HG03439 (cell line): ENCODE measurements around the gene RNF168.
"Not testable (repeated sequence)": the region's sequence is repeated elsewhere in the genome, so short reads cannot be mapped to it uniquely, and the experiment has no call there.

Experiments
- ATAC-seq: cut with Tn5 transposase; IDR thresholded peaks from one replicate; pipeline ENCODE4 v1.9.1; 2021; ENCODE audit warnings: mild to moderate bottlenecking, moderate library complexity; ENCODE audit not compliant: unreplicated experiment

RNF168 gene

DNA sequence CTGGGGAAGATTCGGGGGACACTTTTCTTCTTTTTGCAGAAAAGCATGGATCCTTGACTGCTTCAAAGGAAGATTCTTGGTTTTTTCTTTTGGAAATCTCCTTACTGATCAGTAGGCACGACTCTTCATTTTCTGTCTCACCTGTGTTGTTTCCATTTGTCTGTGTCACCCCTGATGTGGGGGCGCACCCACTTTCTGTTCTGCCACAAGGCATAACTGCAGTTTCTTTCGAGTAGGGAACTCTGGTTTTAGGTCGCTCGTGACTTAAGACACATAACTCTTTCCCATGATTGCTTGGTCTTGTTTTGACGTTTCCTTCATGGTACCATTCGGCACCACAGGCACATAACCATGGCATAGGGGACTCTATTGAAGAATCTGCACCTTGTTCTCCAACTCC lies 31.3 kb downstream of the RNF168 start:
- no peak for ATAC-seq

DNA sequence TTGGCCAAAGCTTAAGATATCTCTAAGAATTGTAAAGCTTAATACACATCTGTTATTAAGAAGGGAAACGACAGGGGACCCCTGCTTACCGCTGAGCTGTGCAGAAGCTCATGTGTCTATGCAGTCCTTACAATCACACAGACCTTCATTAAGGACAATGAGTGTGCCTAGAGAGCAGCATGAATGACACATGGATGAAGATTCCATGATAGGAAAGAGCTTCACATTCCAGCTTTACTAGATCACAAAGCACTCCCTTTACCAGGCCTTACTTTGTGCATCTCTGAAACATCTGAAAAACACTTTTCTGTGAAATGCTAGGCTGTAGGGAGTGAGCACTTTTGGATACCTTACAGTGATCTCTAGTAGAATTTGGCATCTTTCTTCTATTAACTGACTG lies 32.0 kb downstream of the RNF168 start:
- ATAC-seq, result no peak

DNA sequence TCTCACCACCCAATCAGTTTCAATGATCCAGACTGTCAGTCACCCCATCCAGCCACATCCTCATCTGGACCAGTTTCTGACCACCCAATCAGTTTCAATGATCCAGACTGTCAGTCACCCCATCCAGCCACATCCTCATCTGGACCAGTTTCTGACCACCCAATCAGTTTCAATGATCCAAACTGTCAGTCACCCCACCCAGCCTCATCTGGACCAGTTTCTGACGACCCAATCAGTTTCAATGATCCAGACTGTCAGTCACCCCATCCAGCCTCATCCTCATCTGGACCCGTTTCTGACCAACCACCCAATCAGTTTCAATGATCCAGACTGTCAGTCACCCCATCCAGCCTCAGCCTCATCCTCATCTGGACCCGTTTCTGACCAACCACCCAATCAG lies 33.4 kb downstream of the RNF168 start:
- ATAC-seq, result not testable (repeated sequence)

DNA sequence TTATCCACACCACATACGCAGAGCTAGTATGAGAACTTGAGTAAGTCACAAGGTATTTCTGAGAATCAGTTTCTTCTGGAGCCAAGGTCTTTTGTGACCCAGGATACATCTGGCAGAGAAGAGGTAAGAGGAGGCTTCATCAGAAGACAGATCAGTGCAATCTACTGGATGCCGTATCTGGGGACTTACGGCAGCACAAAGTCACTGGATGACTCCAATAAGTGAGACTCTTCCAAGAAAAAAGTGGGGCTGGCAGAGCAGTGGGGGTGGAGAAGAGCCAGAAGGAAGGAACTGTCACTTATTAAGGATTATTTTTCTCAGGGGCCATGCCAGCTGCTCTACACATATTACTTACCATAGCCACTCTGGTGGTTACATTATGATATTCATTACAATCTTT lies 39.8 kb downstream of the RNF168 start:
- no peak for ATAC-seq

DNA sequence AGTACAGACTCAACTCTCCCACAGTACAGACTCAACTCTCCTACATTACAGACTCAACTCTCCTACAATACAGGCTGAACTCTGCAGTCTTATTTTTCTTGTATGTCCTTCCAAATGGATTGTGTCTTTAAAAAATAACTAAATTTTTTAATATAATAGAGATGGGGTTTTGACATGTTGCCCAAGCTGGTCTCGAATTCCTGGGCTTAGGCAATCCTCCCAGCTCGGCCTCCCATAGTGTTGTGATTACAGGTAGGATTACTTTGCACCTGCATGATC lies 40.2 kb downstream of the RNF168 start:
- ATAC-seq, result no peak

DNA sequence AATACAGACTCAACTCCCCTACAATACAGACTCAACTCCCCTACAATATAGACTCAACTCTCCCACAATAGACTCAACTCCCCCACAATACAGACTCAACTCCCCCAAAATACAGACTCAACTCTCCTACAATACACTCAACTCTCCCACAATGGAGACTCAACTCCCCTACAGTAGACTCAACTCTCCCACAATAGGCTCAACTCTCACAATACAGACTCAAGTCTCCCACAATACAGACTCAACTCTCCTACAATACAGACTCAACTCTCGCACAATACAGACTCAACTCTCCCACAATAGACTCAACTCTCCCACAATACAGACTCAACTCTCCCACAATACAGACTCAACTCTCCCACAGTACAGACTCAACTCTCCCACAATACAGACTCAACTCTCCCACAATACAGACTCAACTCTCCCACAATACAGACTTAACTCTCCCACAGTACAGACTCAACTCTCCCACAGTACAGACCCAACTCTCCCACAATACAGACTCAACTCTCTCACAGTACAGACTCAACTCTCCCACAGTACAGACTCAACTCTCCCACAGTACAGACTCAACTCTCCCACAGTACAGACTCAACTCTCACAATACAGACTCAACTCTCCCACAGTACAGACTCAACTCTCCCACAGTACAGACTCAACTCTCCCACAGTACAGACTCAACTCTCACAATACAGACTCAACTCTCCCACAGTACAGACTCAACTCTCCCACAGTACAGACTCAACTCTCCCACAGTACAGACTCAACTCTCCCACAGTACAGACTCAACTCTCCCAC lies 40.7 kb downstream of the RNF168 start:
- ATAC-seq, result not testable (repeated sequence)

DNA sequence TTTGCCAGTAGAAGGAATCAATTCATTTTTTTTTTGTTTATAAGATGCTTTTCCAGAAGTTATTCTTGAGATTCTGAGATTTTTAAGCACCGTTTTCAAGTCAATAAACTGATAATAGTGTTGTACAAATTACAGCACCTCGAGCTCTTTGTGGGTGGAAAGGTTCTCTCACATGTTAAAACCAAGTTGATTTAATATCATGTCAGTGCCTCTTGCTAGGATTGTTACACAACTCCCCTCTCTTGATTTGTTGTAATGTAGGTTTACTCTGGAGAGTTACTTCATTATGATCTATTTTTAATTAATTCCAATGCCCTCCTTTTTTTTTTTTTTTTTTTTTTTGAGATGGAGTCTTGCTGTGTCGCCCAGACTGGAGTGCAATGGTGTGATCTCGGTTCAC lies 45.5 kb downstream of the RNF168 start:
- ATAC-seq, result no peak

DNA sequence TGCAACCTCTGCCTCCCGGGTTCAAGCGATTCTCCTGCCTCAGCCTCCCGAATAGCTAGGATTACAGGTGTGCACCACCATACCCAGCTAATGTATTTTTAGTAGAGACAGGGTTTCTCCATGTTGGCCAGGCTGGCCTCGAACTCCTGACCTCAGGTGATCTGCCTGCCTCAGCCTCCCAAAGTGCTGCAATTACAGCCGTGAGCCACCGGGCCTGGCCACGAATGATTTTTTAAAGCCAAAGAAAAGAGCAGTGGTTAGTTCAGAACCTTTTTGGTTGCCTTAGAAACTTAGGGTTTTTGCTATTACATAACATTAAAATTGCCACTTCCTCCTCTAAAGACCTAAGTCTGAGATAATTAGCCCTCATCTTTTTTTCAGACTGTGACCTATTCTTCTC lies 46.1 kb downstream of the RNF168 start:
- ATAC-seq, result not testable (repeated sequence)

DNA sequence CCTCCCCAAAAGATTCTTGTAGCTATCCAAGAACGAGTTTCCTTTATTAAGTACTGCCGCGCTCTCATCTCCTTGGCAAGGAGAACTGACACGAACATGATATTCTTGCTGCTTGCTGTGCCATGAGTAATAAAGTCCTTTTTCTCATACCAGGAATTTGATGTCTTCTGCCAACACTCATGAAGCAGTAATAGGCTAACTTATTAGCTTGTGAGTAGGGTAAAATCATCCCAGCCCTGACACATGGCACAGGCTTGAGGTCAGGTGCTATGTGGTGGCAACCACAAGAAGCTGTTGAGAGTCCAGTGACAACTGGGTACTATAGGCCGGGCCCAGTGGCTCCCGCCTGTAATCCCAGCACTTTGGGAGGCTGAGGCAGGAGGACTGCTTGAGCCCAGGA lies 48.6 kb downstream of the RNF168 start:
- ATAC-seq, result no peak

DNA sequence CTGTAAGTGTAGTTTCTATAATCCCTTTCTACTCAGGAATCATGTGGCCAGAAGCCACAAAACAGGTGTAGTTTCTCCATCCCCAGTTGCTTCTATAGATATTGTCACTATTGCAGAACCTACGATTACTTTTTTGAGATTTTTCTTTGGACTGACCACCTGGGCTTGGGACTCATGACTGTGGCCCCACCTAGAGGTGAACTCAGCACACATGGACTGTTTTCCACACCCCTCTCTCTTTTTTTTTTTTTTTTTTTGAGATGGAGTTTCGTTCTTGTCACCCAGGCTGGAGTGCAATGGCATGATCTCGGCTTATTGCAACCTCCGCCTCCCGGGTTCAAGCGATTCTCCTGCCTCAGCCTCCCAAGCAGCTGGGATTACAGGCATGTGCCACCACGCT lies 58.2 kb downstream of the RNF168 start:
- not testable (repeated sequence) for ATAC-seq

DNA sequence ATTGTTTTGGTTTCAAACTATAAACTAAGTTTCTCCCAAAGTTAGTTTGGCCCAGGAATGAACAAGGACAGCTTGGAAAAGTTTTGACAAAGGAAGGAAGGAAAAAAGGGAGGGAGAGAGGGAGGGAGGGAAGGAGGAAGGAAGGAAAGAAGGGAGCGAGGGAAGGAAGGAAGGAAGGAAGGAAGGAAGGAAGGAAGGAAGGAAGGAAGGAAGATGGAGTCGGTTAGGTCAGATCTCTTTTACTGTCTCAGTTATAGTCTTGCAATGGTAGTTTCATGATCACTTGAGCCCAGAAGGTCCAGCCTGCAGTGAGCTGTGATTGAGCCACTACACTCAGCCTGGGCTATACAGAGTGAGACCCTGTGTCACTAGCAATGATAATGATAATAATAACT lies 59.1 kb downstream of the RNF168 start:
- ATAC-seq, result no peak

DNA sequence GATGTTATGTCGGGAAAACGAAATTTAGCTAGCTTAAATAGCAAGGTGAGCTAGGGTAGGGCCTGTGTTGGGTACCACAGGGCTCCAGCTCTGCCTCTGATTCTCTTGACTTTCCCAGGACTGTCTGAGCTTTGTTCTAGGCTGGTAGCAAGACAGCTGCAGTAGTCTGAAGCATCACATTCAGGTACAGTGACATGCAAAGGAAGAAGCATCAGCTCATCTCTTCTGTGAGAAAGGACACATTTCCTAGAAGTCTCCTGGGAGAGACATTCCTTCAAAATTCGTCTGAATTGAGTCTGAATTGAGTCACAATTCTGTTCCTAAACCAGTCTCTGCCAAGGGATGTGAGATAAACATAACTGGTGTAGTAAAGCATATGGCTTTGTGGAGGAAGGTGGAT lies 62.9 kb downstream of the RNF168 start:
- peak; percentile 42 for ATAC-seq

DNA sequence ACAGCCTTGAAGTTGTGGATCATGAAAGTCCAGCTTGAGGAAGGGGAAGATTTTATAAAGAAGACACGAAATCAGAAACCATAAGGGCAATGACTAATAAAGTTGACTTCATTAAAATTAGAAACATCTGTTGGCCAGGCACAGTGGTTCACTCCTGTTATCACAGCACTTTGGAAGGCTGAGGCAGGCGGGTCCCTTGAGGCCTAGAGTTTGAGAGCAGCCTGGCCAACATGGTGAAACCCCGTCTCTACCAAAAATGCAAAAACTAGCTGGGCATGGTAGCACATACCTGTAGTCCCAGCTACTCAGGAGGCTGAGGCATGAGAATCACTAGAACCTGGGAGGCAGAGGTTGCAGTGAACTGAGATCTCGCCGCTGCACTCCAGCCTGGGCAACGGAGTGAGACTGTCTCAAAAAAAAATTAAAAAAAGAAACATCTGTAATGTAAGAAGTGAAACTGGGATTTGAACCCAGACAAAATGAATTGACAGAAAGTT lies 63.5 kb downstream of the RNF168 start:
- ATAC-seq, result peak; percentile 45

DNA sequence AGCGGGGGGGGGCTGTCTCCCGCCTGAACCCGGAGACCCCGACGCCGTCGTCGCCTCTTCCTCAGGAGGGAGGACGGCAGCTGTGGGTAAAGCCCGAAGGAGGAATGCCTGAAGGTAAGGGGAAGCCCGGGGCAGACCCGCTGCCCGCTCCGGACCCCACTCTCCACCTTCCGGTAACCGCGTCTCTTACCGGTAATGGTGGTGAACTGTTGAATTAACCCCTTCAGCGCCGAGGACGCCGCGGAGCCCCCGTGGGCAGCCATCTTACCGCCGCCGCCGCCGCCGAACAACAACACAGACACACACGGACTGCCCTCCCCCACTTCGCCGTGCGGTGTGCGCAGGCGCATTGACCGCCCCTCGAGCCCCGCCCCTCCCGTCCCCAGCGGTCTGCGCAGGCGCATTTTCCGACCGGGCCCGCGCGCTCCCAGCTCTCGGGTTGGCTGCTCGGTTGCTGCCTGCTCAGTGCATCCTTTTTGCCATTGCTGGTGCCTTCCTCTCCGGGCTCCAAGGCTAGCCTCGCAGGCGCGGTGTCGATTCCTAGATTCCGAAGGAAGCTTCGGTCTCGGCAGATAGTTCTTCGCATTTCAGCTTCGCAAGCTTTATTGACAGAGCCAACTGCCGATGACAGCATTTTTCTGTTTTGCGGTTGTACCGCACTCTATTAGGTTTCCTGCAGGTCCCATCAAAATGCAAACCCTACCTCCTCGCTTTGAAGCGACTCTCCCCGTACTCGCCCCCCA lies 71.3 kb downstream of the RNF168 start, which contains the start of gene UBXN7:
Gene UBXN7 (minus strand): TSS at position 291 of the 743 bp plus-strand sequence. CDS start 28 bp downstream, at position 263.
- ATAC-seq, result peak; percentile 81

DNA sequence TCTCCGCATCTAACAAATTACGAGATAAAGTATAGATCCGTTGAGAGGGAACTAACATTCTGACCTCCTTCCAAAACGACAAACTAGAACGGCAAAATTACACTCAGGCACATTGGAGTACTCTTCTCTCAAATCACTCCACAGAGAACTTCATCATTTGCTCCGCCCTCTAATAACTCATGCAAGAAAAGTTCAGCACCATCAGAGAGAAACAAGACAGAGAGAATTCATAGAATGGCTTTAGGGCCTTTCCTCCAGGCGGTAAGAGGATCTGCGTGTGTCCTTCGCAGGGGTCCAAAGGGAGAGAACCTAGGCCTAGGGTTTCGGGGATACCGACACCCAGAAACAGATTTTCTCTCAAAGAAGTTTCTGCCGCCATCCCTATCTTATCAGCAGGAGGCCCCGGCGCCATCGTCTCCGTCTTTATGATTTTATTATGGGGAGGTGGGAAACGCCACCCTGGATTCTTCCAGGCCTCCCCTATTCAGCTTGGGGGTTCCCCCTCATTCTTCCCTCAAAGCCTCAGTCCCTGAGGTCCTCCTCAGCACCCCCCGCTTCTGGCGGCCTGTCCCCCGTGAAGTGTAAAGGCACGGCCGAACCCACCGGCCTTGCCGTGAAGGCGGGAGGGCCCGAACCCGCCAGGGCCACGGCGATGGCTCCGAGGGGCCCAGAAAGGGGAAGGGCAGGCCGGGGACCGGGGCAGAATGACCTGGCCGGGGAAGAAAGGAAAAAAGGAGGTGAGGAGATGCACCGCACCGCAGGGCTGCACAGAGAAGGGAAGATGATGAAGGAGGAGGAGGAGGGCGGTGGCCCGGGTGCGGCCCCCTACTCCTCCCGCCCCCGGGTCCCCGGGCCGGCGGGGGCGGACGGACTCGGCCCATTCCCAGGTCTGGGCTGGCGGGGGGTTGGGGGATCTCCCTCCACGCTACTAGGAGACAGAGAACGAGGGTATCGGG lies 72.1 kb downstream of the RNF168 start:
- peak; percentile 29 for ATAC-seq

DNA sequence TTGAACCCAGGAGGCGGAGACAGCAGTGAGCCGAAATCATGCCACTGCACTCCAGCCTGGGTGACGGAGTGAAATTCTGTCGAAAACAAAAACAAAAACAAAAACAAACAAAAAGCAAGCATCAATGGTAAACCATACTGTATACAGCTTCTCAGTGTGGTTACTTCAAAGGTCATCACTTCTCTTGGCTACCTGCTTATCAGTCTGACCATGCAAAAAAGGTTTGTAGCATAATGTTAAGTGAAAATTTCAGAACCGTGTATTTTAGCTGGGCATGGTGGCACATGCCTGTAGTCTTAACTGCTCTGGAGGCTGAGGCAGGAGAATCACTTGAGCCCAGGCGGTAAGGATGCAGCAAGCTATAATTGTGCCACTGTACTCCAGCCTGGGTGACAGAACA lies 75.5 kb downstream of the RNF168 start:
- no peak for ATAC-seq

DNA sequence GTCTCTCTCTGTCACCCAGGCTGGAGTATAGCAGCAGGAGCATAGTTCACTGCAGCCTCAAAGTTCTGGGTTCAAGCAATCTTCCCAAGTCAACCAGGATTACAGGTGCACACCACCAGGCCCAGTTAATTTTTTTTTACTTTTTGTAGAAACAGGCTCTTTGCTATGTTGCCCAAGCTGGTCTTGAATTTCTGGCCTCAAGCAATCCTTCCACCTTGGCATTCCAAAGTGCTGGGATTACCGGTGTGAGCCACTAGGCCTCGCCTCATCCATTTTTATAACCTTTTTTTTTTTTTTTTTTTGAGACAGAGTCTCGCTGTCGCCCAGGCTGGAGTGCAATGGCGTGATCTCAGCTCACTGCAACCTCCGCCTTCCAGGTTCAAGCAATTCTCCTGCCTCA lies 79.1 kb downstream of the RNF168 start:
- ATAC-seq, result not testable (repeated sequence)

DNA sequence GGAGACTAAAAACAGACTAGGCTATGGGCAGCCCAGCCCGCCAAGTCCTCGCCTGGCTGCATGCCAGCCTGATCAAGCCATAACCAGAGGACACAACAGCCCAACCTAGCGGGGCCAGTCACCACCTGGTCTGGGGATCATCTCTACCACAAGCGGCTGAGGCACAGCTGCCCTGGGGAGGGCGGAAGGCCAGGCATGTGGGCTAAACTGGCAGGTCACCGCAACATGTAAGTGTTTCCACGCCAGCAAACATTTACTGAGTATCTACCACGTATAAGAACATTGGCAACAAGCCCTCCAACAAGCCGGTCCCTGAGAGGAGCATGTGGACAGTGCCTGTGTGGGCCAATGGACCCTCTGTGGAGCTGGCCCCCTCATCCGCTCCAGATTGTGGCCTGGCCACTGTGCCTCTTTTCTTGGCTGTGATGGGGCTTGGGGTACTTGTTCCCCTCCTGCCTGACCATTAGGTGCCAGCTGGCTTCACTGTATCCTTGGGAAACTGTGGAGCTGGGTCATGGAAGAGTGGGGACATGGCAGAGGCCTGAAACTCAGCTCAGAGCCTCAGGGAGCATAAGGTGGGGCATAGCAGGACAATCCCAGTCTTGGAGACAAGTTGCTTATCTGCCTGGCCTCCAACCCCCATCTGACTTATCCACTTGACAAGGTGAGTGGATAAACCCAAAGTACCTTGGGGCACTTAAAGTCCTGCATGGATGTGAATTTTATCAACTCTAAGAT lies 80.4 kb downstream of the RNF168 start:
- ATAC-seq, result no peak

DNA sequence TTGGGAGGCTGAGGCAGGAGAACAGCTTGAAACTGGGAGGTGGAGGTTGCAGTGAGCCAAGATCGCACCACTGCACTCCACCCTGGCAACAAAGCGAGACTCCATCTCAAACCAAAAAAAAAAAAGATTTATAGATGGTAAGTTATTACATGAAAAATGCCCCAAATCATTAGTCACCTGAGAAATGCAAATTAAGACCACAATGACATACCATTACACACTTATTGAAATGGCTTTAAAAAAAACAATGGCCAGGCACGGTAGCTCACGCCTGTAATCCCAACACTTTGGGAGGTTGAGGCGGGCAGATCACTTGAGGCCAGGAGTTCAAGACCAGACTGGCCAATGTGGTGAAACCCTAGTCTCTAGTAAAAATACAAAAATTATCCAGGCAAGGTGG lies 81.9 kb downstream of the RNF168 start:
- not testable (repeated sequence) for ATAC-seq

DNA sequence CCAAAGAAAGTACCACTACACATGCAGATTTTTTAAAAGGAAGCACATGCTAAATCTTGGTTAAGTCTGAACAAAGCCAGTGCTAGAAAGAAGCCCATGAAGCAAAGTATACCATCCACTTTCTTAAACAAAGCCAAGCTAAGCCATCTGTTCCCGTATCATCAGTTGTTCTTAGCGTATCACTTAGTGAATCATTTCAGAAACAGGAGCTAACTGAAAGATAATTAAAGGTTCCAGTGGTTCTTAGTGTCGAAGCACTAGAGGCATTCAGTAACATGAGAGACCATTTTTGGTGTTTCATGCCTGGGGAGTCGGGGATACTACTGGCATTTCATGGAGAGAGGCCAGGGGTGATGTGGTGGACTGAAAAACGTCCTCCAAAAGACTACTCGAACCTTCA lies 84.2 kb downstream of the RNF168 start:
- no peak for ATAC-seq
